ENCODE results near the gene IFNLR1. TPM values are rescaled to one million over a fixed set of nuclear protein-coding genes. Genes with fewer than 3 reads are reported as not detected.

Gene IFNLR1
- polyA plus RNA-seq, 3 donors, result not detected

GRCh38 chr1:24161270-24161669 lies 25.8 kb downstream of the IFNLR1 start:
- Mint-ChIP-seq H3K27ac (no peak overlapping the region), H3K4me1 (peaks cover 4% of the 10 kb centered on the region), H3K36me3 (no peaks in the 10 kb centered on the region), H3K9me3 (no peaks in the 10 kb centered on the region), H3K27me3 (ENCODE audit: low read depth in 3 of 3) (peaks cover 5 to 10% (median 9%) of the 10 kb centered on the region in 3 donors), H3K4me3 (no peak overlapping the region)
- Histone ChIP-seq H2AFZ (ENCODE audit: insufficient read depth, low read depth, low read length, poor library complexity, severe bottlenecking) (no peak overlapping the region), H3K4me2 (replicated peaks; ENCODE audit: extremely low read depth, low read length, poor library complexity, severe bottlenecking) (no peak overlapping the region), H3K4me3 (replicated peaks in 1 of 3; ENCODE audit: low read depth in 2 of 3, low read length in 3 of 3) (no peak overlapping the region), H3K4me1 (ENCODE audit: control insufficient read depth in 1 of 2, insufficient read depth in 2 of 2, low read length in 2 of 2) (no peaks in the 10 kb centered on the region), H3K79me2 (ENCODE audit: insufficient read depth, low read length) (no peaks in the 10 kb centered on the region), H3K9me3 (replicated peaks in 1 of 2; ENCODE audit: control insufficient read depth in 1 of 2, insufficient read depth in 1 of 2, low read length in 2 of 2) (no peaks in the 10 kb centered on the region), H4K20me1 (ENCODE audit: insufficient read depth, low read length) (no peaks in the 10 kb centered on the region), H3K36me3 (replicated peaks in 1 of 2; ENCODE audit: control insufficient read depth in 1 of 2, insufficient read depth in 2 of 2, low read length in 2 of 2) (no peaks in the 10 kb centered on the region), H3K9ac (ENCODE audit: insufficient read depth, low read length, poor library complexity, severe bottlenecking) (no peak overlapping the region), H3K27me3 (ENCODE audit: control insufficient read depth in 2 of 2, insufficient read depth in 2 of 2, low read length in 2 of 2) (no peaks in the 10 kb centered on the region), H3K27ac (ENCODE audit: low read depth in 1 of 2, low read length in 2 of 2) (no peak overlapping the region)
- WGBS (ENCODE audit: insufficient coverage), result 89% methylated on average over 2 of the region's 4 CpGs
- TF ChIP-seq, protein P1, sequence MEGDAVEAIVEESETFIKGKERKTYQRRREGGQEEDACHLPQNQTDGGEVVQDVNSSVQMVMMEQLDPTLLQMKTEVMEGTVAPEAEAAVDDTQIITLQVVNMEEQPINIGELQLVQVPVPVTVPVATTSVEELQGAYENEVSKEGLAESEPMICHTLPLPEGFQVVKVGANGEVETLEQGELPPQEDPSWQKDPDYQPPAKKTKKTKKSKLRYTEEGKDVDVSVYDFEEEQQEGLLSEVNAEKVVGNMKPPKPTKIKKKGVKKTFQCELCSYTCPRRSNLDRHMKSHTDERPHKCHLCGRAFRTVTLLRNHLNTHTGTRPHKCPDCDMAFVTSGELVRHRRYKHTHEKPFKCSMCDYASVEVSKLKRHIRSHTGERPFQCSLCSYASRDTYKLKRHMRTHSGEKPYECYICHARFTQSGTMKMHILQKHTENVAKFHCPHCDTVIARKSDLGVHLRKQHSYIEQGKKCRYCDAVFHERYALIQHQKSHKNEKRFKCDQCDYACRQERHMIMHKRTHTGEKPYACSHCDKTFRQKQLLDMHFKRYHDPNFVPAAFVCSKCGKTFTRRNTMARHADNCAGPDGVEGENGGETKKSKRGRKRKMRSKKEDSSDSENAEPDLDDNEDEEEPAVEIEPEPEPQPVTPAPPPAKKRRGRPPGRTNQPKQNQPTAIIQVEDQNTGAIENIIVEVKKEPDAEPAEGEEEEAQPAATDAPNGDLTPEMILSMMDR (IDR thresholded peaks at IDR 0.05), result no peak
- DNase-seq, result no peak
- intact Hi-C loops (cut with micrococcal nuclease), result no loop called here

GRCh38 chr1:24159366-24159765 lies 27.7 kb downstream of the IFNLR1 start:
- H3K4me3 ChIP-seq (replicated peaks in 1 of 3; ENCODE audit: low read depth in 2 of 3, low read length in 3 of 3), result no peak overlapping the region
- H2AFZ ChIP-seq (ENCODE audit: insufficient read depth, low read depth, low read length, poor library complexity, severe bottlenecking), result no peak overlapping the region
- H3K79me2 ChIP-seq (ENCODE audit: insufficient read depth, low read length), result no peaks in the 10 kb centered on the region
- H3K36me3 ChIP-seq (replicated peaks in 1 of 2; ENCODE audit: control insufficient read depth in 1 of 2, insufficient read depth in 2 of 2, low read length in 2 of 2), result no peaks in the 10 kb centered on the region
- no peaks in the 10 kb centered on the region for H3K4me1 ChIP-seq (ENCODE audit: control insufficient read depth in 1 of 2, insufficient read depth in 2 of 2, low read length in 2 of 2)
- Mint-ChIP-seq H3K9me3 (no peaks in the 10 kb centered on the region), H3K27ac (no peak overlapping the region), H3K27me3 (ENCODE audit: low read depth in 3 of 3) (peaks cover 2 to 10% (median 8%) of the 10 kb centered on the region in 3 donors), H3K4me3 (no peak overlapping the region), H3K4me1 (peaks cover 4% of the 10 kb centered on the region), H3K36me3 (no peaks in the 10 kb centered on the region)
- H3K4me2 ChIP-seq (replicated peaks; ENCODE audit: extremely low read depth, low read length, poor library complexity, severe bottlenecking), result no peak overlapping the region
- H3K27ac ChIP-seq (ENCODE audit: low read depth in 1 of 2, low read length in 2 of 2), result no peak overlapping the region
- H3K27me3 ChIP-seq (ENCODE audit: control insufficient read depth in 2 of 2, insufficient read depth in 2 of 2, low read length in 2 of 2), result no peaks in the 10 kb centered on the region
- H4K20me1 ChIP-seq (ENCODE audit: insufficient read depth, low read length), result no peaks in the 10 kb centered on the region
- no peaks in the 10 kb centered on the region for H3K9me3 ChIP-seq (replicated peaks in 1 of 2; ENCODE audit: control insufficient read depth in 1 of 2, insufficient read depth in 1 of 2, low read length in 2 of 2)
- 94% methylated on average over 4 of the region's 5 CpGs for WGBS (ENCODE audit: insufficient coverage)
- no peak overlapping the region for H3K9ac ChIP-seq (ENCODE audit: insufficient read depth, low read length, poor library complexity, severe bottlenecking)
- TF ChIP-seq, protein P1 (IDR thresholded peaks at IDR 0.05), result no peak
- intact Hi-C loops (cut with micrococcal nuclease), result no loop called here
- no peak for DNase-seq

Data from CD14-positive monocyte (primary cell).